Ovary (tissue), 3 donors: ENCODE measurements around the gene TXNDC2.

ENCODE experiments used
- EP300 ChIP-seq: sonication (generic); formaldehyde crosslinking; IDR thresholded peaks from one replicate; pipeline ENCODE4 v1.6.1; 2017; ENCODE audit warnings: antibody characterized with exemption
- POLR2A ChIP-seq: fragments of 450-650 bp; IDR thresholded peaks from one replicate; pipeline ENCODE4 v1.6.1; 2017; ENCODE audit warnings: antibody characterized with exemption, mild to moderate bottlenecking, moderate library complexity
- TF ChIP-seq, protein P1 (sequence below), 3 donors: fragments of 450-650 bp in 2 of 3; fragments of 200-600 bp in 1 of 3; IDR thresholded peaks; one replicate each; pipeline versions ENCODE4 v1.5.1 to v1.8.0; 2016 to 2022; ENCODE audit warnings: antibody characterized with exemption in 3 of 3, mild to moderate bottlenecking in 1 of 3
- donor health status: DM: no; HTN: no; CAD: no.

DNA sequence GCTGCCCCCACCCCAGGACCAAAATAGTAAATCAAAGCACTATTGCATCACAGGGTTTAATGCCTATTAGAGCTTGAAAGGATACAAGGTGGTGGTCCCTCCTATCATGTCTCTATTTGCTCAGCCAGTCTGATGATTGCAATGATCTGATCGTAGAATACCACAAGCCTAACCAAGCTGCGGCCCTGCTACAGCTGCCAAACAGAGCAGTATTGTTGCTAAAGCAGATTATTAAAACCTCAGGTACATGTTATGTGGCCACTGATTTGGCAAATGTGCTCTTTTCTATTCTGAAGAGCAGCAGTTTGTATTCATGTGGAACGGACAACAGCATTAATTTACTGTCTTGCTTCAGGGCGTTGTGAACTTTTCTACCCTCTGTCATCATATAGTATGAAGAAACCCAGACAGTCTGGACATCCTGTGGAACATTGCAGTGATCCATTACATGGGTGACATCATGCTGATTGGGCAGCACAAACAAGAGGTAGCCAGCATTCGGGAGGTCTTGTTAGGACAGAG lies 19.7 kb downstream of the TXNDC2 start:
- TF ChIP-seq, protein P1, sequence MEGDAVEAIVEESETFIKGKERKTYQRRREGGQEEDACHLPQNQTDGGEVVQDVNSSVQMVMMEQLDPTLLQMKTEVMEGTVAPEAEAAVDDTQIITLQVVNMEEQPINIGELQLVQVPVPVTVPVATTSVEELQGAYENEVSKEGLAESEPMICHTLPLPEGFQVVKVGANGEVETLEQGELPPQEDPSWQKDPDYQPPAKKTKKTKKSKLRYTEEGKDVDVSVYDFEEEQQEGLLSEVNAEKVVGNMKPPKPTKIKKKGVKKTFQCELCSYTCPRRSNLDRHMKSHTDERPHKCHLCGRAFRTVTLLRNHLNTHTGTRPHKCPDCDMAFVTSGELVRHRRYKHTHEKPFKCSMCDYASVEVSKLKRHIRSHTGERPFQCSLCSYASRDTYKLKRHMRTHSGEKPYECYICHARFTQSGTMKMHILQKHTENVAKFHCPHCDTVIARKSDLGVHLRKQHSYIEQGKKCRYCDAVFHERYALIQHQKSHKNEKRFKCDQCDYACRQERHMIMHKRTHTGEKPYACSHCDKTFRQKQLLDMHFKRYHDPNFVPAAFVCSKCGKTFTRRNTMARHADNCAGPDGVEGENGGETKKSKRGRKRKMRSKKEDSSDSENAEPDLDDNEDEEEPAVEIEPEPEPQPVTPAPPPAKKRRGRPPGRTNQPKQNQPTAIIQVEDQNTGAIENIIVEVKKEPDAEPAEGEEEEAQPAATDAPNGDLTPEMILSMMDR (IDR thresholded peaks at IDR 0.05): no peak
- TF ChIP-seq POLR2A (no peak), EP300 (no peak)
